Activated naive CD4-positive, alpha-beta T cell treated with anti-CD3 and anti-CD28 coated beads, Interleukin-2, amount 50 U/mL, for 72 hours (primary cell): ENCODE results near the gene CRP. TPM values are rescaled to one million over a fixed set of nuclear protein-coding genes. Genes with fewer than 3 reads are reported as not detected.
"Not testable (repeated sequence)": the region's sequence is repeated elsewhere in the genome, so short reads cannot be mapped to it uniquely, and the experiment has no call there.

ENCODE experiments used
- ATAC-seq, 2 donors: fragments of 150-1000 bp; cut with Tn5 transposase; 2 replicates each; pipeline ENCODE4 v1.10.0; 2021; ENCODE audit warnings: mild to moderate bottlenecking in 2 of 2, moderate library complexity in 2 of 2
- DNase-seq, 2 donors: peaks; one replicate each; pipeline ENCODE4 v3.0.0; 2021 to 2022; ENCODE audit warnings: low spot score in 2 of 2
- H3K27ac Mint-ChIP-seq, 2 donors: one replicate each; pipeline ENCODE4 v1.8.0; 2022; ENCODE audit warnings: mild to moderate bottlenecking in 2 of 2, mixed read lengths in 2 of 2
- H3K36me3 Mint-ChIP-seq, 2 donors: one replicate each; pipeline ENCODE4 v1.8.0; 2022; ENCODE audit warnings: mixed read lengths in 2 of 2
- H3K9me3 Mint-ChIP-seq, 2 donors: one replicate each; pipeline ENCODE4 v1.8.0; 2022; ENCODE audit warnings: mixed read lengths in 2 of 2
- total RNA-seq, 2 donors: library from RNA; stranded (reverse); gene quantifications; one replicate each; pipeline ENCODE4 v1.2.3, GENCODE V29; 2022

The CRP gene
- total RNA-seq, 2 donors from 2014 or later, result not detected

DNA sequence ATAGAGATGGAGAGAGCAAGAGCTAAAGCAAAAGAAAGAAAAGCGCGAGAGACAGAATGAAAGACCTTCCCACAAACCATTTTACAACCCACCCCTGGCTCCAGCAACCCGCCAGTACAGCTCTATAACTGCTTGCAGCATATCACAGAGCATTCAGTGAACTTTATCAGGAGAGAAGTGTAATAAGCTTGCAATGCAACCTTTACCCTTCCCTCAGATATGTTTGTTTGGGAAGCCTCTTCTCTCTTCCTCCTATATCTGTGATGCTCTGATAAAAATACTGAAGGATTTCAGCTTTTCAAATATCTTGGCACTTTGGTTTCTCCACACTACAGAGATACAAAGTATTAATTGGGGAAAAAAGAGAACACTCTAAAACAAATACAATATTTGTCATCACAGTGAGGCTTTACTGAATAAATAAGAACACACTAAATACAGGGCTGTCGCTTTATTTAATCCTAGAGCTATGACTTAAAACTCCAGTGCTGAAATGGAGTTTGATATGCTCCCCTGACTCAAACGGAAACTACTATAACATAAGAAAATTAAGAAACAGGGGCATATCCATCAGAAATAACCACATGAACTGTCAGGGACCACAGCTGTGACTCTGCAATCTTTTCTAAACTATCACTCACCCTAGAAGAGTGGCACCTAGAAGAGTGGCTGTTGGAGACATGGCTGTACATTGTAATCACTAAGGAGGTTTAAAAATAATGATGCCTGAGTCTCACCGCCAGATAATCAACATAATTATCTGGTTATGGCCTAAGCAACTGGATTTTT is 6.7 kb downstream of the CRP start:
- no peak for ATAC-seq
- no peaks in the 10 kb centered on the region for H3K9me3 Mint-ChIP-seq
- no peaks in the 10 kb centered on the region for H3K36me3 Mint-ChIP-seq

GRCh38 chr1:159705904-159706256 is 8.5 kb downstream of the CRP start:
- H3K9me3 Mint-ChIP-seq, result no peaks in the 10 kb centered on the region
- DNase-seq (no peak), ATAC-seq (no peak)
- H3K36me3 Mint-ChIP-seq, result no peaks in the 10 kb centered on the region
- H3K27ac Mint-ChIP-seq, result no peak overlapping the region

More for the DNA sequence above, 6.7 kb downstream of the CRP start:
- no peak overlapping the region for H3K27ac Mint-ChIP-seq
- no peak for DNase-seq

DNA sequence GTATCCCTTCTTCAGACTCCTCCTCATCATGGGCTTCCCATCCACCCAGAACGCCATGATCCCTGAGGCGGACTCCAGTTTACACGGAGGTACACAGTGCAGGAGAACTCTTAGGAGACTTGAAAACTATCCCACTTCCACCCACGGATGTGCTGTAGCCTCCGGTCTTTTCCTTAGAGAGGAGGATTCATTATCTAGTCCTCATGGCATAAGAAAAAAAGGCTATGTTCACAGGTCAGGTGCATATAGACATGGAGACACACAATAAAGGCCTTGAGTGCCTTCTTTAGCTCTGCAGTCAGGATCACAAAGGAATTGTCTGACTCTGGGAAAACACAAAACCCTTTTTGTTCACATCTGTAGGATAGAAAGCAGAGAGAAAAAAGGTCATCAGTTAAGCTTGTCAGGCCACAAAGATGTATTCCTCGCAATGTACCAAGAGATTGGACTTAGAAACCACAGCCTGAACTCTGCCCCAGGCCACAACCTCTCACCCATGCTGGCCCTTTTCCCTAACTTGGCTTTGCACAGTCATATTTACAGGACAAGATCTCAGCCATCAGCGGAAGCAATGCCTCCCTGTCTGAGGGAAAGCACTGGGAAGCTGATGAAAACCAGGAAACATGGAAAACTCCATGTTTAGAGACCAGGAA is 9.0 kb downstream of the CRP start:
- DNase-seq, result no peak
- no peaks in the 10 kb centered on the region for H3K9me3 Mint-ChIP-seq
- no peaks in the 10 kb centered on the region for H3K36me3 Mint-ChIP-seq
- ATAC-seq, result no peak
- no peak overlapping the region for H3K27ac Mint-ChIP-seq

GRCh38 chr1:159704481-159704880 is 9.9 kb downstream of the CRP start:
- H3K27ac Mint-ChIP-seq, result no peak overlapping the region
- H3K9me3 Mint-ChIP-seq, result no peaks in the 10 kb centered on the region
- H3K36me3 Mint-ChIP-seq, result no peaks in the 10 kb centered on the region
- DNase-seq (no peak), ATAC-seq (no peak)

- ATAC-seq, result no peak
- Mint-ChIP-seq H3K36me3 (no peaks in the 10 kb centered on the region), H3K27ac (no peak overlapping the region), H3K9me3 (no peaks in the 10 kb centered on the region)
- no peak for DNase-seq
Observed at GRCh38 chr1:159700312-159700711, 14.1 kb downstream of the CRP start.

DNA sequence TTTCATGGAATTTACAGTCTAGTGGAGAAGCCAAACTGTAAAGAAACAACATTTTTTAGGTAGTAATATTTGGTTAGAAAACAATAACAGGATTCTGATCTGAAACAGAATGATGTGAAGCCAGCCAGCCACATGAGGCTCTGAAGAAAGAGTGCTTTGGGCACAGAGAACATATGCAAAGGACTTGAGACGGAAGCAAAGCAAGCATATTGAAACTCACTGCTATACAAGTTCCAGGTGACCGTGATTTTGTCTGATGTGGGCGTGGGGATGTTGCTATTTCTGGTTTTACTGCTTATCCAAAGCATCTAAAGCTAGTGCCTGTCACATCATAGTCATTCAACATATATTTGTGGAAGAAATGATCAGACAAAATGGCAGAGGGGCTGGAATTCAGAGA is 14.7 kb downstream of the CRP start:
- no peaks in the 10 kb centered on the region for H3K9me3 Mint-ChIP-seq
- no peak overlapping the region for H3K27ac Mint-ChIP-seq
- no peaks in the 10 kb centered on the region for H3K36me3 Mint-ChIP-seq
- DNase-seq (no peak), ATAC-seq (no peak)

DNA sequence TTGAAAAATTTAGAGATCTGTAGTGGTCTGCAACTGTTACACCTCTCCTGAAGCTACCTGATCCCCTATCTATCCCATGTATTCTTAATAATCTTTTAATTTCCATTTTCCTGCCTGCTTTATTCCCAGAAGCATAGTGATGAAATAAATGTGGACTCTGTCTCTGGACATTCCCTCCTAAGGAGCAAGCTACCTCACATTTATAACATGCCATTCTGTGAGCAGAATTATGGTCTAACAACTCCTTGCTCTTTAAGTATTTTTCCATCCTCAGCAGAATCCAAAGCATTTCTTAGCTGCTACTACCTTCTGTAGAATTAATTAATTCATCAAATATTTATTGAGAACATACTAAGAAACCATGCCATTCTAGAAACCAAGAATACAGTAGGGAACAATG is 15.1 kb downstream of the CRP start:
- Mint-ChIP-seq H3K27ac (no peak overlapping the region), H3K9me3 (no peaks in the 10 kb centered on the region), H3K36me3 (no peaks in the 10 kb centered on the region)
- ATAC-seq (no peak), DNase-seq (no peak)

- DNase-seq (no peak), ATAC-seq (no peak)
- Mint-ChIP-seq H3K27ac (no peak overlapping the region), H3K9me3 (no peaks in the 10 kb centered on the region), H3K36me3 (no peaks in the 10 kb centered on the region)
Observed at GRCh38 chr1:159687511-159687910, 26.9 kb downstream of the CRP start.

DNA sequence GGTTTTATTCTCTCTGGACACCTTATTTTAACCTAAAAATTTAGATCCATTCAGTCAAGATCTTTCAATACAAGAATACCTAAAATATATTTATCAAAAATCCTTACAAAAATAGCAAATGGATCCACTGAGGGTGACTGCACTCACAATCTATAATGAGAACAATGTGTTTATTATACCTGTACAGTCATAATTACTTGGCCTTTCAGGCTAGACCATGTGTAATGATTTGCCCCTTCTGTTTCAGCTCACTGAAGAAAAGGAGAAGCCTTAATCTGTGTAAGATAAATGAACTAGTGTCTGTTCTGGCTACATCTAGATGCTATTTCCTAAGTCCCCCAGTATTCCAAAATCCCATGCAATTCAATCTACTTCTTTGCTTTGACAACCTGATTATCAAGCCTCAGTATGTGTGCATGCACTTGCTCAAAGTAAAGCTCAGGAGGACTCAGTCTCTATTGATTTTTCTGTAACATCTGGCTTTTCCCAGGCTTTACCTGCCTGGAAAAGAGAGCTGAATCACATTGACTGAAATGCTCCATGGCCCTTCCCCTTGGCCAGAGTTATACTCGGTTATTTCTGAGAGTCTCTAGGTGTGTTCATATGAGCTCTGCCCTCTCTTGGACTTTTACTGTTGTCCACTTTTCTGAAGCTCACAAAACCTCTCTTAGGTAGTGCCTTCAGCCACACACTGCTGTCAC is 27.6 kb downstream of the CRP start:
- ATAC-seq (no peak), DNase-seq (no peak)
- Mint-ChIP-seq H3K27ac (no peak overlapping the region), H3K36me3 (no peaks in the 10 kb centered on the region), H3K9me3 (no peaks in the 10 kb centered on the region)

GRCh38 chr1:159678939-159679338 is 35.5 kb downstream of the CRP start:
- DNase-seq (no peak), ATAC-seq (no peak)
- no peaks in the 10 kb centered on the region for H3K36me3 Mint-ChIP-seq
- H3K9me3 Mint-ChIP-seq, result no peaks in the 10 kb centered on the region
- H3K27ac Mint-ChIP-seq, result no peak overlapping the region

DNA sequence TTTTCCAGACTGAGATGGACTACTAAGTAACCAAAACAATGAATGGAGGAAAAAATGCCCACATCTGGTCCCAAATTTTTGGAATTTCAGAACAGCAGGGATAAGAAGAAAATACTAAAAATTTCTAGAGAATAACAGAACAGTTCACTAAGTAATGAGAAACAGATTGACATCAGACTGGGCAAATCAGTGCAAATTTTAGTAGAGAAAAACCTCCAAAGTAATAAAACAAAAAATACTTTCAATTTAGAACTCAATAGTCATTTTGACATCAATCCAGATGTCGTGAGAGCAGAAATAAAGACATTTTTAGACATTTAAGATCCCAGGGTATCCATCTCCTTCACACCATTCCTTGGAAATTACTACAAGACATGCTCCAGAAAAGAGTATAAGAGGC is 39.3 kb downstream of the CRP start:
- DNase-seq, result no peak
- no peak for ATAC-seq
- Mint-ChIP-seq H3K36me3 (no peaks in the 10 kb centered on the region), H3K27ac (no peak overlapping the region), H3K9me3 (no peaks in the 10 kb centered on the region)

DNA sequence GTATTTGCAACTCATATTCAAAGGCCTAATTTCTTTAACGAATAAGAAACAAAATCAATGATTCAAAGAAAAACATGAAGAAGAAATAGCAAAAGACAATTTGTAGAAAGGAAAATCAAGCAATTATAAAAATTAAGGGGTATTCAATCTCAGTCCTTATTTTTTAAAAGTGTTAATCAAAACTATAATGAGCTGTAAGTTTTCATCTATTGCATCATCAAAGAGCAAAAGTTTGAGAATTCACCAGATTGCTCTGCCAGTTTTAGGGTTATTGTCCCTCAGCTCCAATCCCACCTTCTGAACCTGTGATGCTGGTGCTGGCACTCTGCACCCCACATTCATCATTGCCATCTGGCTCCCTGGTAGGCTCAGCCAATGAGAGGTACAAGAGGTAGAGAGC is 42.0 kb downstream of the CRP start:
- not testable (repeated sequence) for H3K9me3 Mint-ChIP-seq, H3K36me3 Mint-ChIP-seq, DNase-seq, ATAC-seq, H3K27ac Mint-ChIP-seq

GRCh38 chr1:159669338-159669737 is 45.1 kb downstream of the CRP start:
- H3K27ac Mint-ChIP-seq, result no peak overlapping the region
- DNase-seq (no peak), ATAC-seq (no peak)

DNA sequence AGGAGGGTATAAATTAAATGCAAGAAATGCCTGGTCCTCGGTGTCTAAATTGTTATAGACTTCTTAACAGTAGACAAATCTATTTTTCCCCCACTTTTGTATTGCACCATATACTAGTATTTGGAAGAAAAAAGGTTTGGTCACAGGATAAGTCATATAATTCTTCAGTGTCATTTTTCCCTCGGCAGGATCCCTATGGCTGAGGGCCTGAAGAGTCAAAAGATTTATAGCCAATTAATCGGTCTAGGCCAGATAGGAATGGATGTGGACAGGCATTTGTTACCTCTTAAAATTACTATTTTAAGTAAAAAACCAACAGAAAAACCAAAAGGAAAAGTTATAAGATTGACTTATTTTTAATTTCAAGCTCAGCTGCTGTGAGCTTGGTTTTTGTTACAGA is 45.6 kb downstream of the CRP start:
- Mint-ChIP-seq H3K9me3 (peaks cover 13 to 14% of the 10 kb centered on the region in 2 donors), H3K27ac (no peak overlapping the region), H3K36me3 (peaks cover 10 to 13% of the 10 kb centered on the region in 2 donors)
- ATAC-seq (no peak), DNase-seq (no peak)

More at GRCh38 chr1:159669338-159669737, 45.1 kb downstream of the CRP start:
- Mint-ChIP-seq H3K36me3 (peaks cover 4 to 7% of the 10 kb centered on the region in 2 donors), H3K9me3 (peaks cover 7 to 9% of the 10 kb centered on the region in 2 donors)

GRCh38 chr1:159664247-159664646 is 50.1 kb downstream of the CRP start:
- Mint-ChIP-seq H3K27ac (no peak overlapping the region), H3K9me3 (peaks cover 16 to 17% of the 10 kb centered on the region in 2 donors), H3K36me3 (peaks cover 13 to 16% of the 10 kb centered on the region in 2 donors)
- ATAC-seq (no peak), DNase-seq (no peak)

GRCh38 chr1:159663552-159663951 is 50.8 kb downstream of the CRP start:
- H3K36me3 Mint-ChIP-seq, result peaks cover 13 to 16% of the 10 kb centered on the region in 2 donors
- H3K9me3 Mint-ChIP-seq, result peaks cover 16 to 17% of the 10 kb centered on the region in 2 donors
- ATAC-seq (no peak), DNase-seq (no peak)
- no peak overlapping the region for H3K27ac Mint-ChIP-seq
